Spinal cord (tissue), 10 donors: Measurements from ENCODE around the gene TRIM54. TPM values are rescaled to one million over a fixed set of nuclear protein-coding genes. Genes with fewer than 3 reads are reported as not detected.

Experiments used
- DNase-seq, 6 donors: peaks; one replicate each; pipeline versions ENCODE4 v3.0.0 to v3.0.0-alpha.2; 2013 to 2015; ENCODE audit warnings: low spot score in 6 of 6, low read depth in 4 of 6
- H3K27ac ChIP-seq: one replicate; pipeline ENCODE4 v1.5.1; 2013; ENCODE audit warnings: low read depth, low read length, control low read depth
- H3K27me3 ChIP-seq: one replicate; pipeline ENCODE4 v1.6.1; 2013; ENCODE audit warnings: low read length; ENCODE audit not compliant: control insufficient read depth, insufficient read depth
- H3K36me3 ChIP-seq: one replicate; pipeline ENCODE4 v1.6.1; 2013; ENCODE audit warnings: low read length; ENCODE audit not compliant: control insufficient read depth, insufficient read depth
- H3K4me1 ChIP-seq: one replicate; pipeline ENCODE4 v1.6.1; 2013; ENCODE audit warnings: low read length; ENCODE audit not compliant: control insufficient read depth, insufficient read depth
- H3K4me3 ChIP-seq: one replicate; pipeline ENCODE4 v1.5.1; 2013; ENCODE audit warnings: low read depth, low read length, control low read depth
- H3K9me3 ChIP-seq: one replicate; pipeline ENCODE4 v1.6.1; 2013; ENCODE audit warnings: low read length; ENCODE audit not compliant: control insufficient read depth, insufficient read depth
- WGBS: methylation state at CpG from one replicate; pipeline ENCODE4 v1.1.5; 2013; ENCODE audit warnings: missing lambda C conversion rate; ENCODE audit not compliant: insufficient coverage; 5-methylcytosine and 5-hydroxymethylcytosine counted together
- long read RNA-seq, 4 donors: transcript quantifications; one replicate each; lab custom pipeline, GENCODE V29; 2026
- polyA plus RNA-seq, 2 donors: library from polyadenylated mRNA; unstranded; fragments of 120-200 nt; gene quantifications; one replicate each; pipeline ENCODE4 v1.2.1, GENCODE V29; 2013; ENCODE audit not compliant: insufficient read length in 2 of 2
- total RNA-seq, 2 donors: library from RNA; depleted of rRNA in 1 of 2; stranded (reverse); fragments of 120-200 nt in 1 of 2; fragments of >200 nt in 1 of 2; gene quantifications; one replicate each; pipeline versions ENCODE4 v1.2.3 to v1.2.4, GENCODE V29; 2013 to 2014
- donor health status: healthy.

The TRIM54 gene, protein sequence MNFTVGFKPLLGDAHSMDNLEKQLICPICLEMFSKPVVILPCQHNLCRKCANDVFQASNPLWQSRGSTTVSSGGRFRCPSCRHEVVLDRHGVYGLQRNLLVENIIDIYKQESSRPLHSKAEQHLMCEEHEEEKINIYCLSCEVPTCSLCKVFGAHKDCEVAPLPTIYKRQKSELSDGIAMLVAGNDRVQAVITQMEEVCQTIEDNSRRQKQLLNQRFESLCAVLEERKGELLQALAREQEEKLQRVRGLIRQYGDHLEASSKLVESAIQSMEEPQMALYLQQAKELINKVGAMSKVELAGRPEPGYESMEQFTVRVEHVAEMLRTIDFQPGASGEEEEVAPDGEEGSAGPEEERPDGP
- total RNA-seq (under 1 TPM; 0.17 to 0.30 TPM), polyA plus RNA-seq (1 to 10 TPM; 1.3 to 1.6 TPM)
- long read RNA-seq, donor 1, result 0 reads
- long read RNA-seq, donor 2, result 0 reads
- long read RNA-seq, donor 3, result 0 reads
- long read RNA-seq, donor 4, result 0 reads

DNA sequence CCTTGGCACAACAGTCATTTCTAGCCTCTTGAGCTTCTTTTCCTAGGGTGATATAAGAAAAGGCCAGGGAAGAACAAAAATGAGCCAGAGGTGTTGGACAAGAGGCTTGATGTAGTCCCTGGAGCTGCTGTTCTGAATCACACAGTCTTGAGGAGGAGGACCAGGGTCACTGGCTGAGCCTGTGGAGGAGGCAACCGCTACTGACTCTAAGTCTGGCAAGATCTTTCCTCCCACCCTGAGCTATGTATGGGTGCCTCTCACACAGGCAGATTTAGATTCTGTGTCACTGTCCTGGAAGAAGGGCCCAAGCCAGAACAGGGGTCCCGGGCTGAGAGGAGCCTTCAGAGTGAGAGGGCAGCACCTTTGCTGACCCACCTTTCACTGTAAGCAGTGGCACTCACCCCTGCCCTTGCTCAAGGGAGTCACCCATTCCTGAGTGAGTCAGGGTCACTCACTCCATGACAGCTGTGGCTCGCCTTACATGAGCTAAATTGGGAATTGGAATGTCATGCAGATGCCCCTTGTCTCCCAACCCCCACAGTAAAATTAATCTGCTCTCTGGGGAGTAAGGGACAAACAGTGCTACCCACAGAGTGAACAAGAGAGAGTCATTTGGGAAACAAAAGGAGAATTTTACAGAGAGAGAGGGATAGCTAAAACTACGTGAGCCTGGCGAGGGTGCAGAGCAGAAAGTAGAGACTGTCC is at the start of gene TRIM54:
TSS of gene TRIM54 (plus strand) at position 575 of the 705 bp plus-strand sequence. CDS start 303 bp downstream, outside the sequence.
- H3K4me3 ChIP-seq, result no peak within 1 kb of the TSS

DNA sequence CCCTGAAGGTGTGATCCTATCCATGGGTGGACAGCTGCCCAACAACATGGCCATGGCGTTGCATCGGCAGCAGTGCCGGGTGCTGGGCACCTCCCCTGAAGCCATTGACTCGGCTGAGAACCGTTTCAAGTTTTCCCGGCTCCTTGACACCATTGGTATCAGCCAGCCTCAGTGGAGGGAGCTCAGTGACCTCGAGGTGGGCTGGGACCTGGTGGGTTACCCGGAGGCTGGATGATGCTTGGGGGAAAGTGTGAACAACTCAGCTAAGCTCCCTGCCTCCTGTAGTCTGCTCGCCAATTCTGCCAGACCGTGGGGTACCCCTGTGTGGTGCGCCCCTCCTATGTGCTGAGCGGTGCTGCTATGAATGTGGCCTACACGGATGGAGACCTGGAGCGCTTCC is 48.9 kb upstream of the TRIM54 start:
- H3K36me3 ChIP-seq, result peaks cover 97% of the 10 kb centered on the region
- H3K9me3 ChIP-seq, result no peaks in the 10 kb centered on the region
- DNase-seq, result no peak
- WGBS, result 95% methylated on average over 14 of the region's 14 CpGs
- no peaks in the 10 kb centered on the region for H3K4me1 ChIP-seq
- no peak overlapping the region for H3K4me3 ChIP-seq
- H3K27me3 ChIP-seq, result no peaks in the 10 kb centered on the region
- H3K27ac ChIP-seq, result no peak overlapping the region

More for the DNA sequence above, at the start of gene TRIM54:
- no peaks in the 10 kb centered on the region for H3K36me3 ChIP-seq
- no peaks in the 10 kb centered on the region for H3K9me3 ChIP-seq
- DNase-seq, result no peak
- peaks cover 16% of the 10 kb centered on the region for H3K27me3 ChIP-seq
- WGBS, result 55% methylated on average over 4 of the region's 5 CpGs
- peaks cover 8% of the 10 kb centered on the region for H3K4me1 ChIP-seq
- H3K27ac ChIP-seq, result no peak within 1 kb of the TSS

DNA sequence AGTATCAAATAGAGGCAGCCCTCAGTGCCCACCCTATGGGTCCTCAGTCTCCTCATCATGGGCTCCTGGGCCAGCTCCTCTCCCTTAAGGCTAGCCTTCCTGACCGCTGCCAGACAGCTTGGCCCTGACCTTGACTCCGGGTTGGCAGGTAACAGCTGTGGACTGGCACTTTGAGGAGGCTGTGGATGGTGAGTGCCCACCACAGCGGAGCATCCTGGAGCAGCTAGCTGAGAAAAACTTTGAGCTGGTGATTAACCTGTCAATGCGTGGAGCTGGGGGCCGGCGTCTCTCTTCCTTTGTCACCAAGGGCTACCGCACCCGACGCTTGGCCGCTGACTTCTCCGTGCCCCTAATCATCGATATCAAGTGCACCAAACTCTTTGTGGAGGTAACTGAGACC is 46.1 kb upstream of the TRIM54 start:
- no peaks in the 10 kb centered on the region for H3K4me1 ChIP-seq
- peaks cover 100% of the 10 kb centered on the region for H3K36me3 ChIP-seq
- no peak for DNase-seq
- no peak overlapping the region for H3K27ac ChIP-seq
- WGBS, result 98% methylated on average over 12 of the region's 12 CpGs
- H3K4me3 ChIP-seq, result no peak overlapping the region
- no peaks in the 10 kb centered on the region for H3K27me3 ChIP-seq
- H3K9me3 ChIP-seq, result no peaks in the 10 kb centered on the region

DNA sequence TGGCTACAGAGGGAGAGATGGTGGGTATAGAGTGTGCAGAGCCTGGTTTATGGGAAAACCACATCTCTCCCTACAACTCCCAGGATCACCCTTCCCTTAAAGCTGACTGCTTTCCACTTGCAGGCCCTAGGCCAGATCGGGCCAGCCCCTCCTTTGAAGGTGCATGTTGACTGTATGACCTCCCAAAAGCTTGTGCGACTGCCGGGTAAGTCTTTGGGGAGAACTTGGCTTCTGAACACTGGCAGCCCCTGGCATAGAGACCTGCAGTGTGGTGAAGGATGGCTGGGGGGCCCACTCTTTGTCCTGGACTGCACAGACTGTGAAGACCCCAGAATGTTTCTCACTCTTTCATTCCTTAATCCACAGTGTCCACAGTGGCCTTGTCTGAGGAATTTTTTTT is 45.6 kb upstream of the TRIM54 start:
- no peak for DNase-seq
- Histone ChIP-seq H3K9me3 (no peaks in the 10 kb centered on the region), H3K4me3 (no peak overlapping the region), H3K27ac (no peak overlapping the region), H3K27me3 (no peaks in the 10 kb centered on the region), H3K36me3 (peaks cover 100% of the 10 kb centered on the region), H3K4me1 (no peaks in the 10 kb centered on the region)
- no CpG with 5 or more reads among the region's 3 CpGs for WGBS

DNA sequence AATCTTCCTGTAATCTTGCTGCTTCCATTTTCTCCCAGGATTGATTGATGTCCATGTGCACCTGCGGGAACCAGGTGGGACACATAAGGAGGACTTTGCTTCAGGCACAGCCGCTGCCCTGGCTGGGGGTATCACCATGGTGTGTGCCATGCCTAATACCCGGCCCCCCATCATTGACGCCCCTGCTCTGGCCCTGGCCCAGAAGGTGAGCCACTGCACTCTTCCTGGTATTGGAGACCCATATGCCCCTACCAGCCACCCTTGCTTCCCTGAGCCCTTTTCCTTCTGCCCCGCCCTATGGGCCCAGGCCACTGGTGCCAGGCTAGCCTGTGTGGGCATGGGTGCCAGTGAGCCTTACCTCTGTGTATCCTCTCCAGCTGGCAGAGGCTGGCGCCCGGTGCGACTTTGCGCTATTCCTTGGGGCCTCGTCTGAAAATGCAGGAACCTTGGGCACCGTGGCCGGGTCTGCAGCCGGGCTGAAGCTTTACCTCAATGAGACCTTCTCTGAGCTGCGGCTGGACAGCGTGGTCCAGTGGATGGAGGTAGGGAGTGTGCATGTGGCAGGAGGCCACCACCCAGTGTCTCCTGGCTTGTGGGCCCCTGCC is 44.8 kb upstream of the TRIM54 start:
- no peak for DNase-seq
- Histone ChIP-seq H3K4me1 (no peaks in the 10 kb centered on the region), H3K9me3 (no peaks in the 10 kb centered on the region), H3K36me3 (peaks cover 100% of the 10 kb centered on the region), H3K27ac (no peak overlapping the region), H3K27me3 (no peaks in the 10 kb centered on the region), H3K4me3 (no peak overlapping the region)
- WGBS, result 98% methylated on average over 15 of the region's 15 CpGs

DNA sequence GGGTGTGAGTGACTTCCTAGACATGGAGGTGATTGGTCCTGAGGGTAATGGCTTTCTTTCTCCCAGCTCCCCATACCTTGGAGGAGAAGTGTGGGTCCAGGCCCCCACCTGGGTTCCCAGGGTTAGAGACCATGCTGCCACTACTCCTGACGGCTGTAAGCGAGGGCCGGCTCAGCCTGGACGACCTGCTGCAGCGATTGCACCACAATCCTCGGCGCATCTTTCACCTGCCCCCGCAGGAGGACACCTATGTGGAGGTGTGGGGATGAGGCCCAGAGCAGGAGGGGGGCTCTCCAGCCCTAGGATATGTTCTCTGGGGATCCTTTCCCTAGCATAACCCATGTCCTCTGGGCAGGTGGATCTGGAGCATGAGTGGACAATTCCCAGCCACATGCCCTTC is 43.3 kb upstream of the TRIM54 start:
- H3K9me3 ChIP-seq, result no peaks in the 10 kb centered on the region
- H3K4me3 ChIP-seq, result no peak overlapping the region
- 96% methylated on average over 8 of the region's 8 CpGs for WGBS
- no peaks in the 10 kb centered on the region for H3K27me3 ChIP-seq
- H3K27ac ChIP-seq, result no peak overlapping the region
- no peaks in the 10 kb centered on the region for H3K4me1 ChIP-seq
- H3K36me3 ChIP-seq, result peaks cover 100% of the 10 kb centered on the region
- DNase-seq, result no peak

DNA sequence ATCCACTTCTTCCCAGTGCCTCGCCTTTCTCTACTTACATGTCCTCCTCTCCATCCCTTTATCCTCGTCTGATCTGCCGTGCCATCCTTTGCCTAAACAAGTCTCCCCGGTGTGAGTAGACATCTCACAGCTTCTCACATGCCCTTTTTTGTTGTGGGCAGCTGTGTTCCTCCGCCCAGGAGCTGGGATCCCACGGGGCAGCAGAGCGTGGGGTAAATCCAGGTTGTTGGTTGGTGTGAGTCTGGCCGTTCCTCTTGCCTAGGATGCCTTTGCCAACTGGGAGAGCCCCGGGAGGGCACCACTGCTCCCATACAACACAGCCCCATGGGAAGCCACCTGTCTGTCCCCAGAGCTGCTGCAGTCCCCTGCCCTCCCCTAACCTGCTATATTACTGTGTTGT is 41.8 kb upstream of the TRIM54 start:
- H3K9me3 ChIP-seq, result no peaks in the 10 kb centered on the region
- no peak overlapping the region for H3K4me3 ChIP-seq
- DNase-seq, result no peak
- 100% methylated on average over 1 of the region's 9 CpGs for WGBS
- H3K27me3 ChIP-seq, result no peaks in the 10 kb centered on the region
- no peak overlapping the region for H3K27ac ChIP-seq
- H3K36me3 ChIP-seq, result peaks cover 86% of the 10 kb centered on the region
- no peaks in the 10 kb centered on the region for H3K4me1 ChIP-seq

DNA sequence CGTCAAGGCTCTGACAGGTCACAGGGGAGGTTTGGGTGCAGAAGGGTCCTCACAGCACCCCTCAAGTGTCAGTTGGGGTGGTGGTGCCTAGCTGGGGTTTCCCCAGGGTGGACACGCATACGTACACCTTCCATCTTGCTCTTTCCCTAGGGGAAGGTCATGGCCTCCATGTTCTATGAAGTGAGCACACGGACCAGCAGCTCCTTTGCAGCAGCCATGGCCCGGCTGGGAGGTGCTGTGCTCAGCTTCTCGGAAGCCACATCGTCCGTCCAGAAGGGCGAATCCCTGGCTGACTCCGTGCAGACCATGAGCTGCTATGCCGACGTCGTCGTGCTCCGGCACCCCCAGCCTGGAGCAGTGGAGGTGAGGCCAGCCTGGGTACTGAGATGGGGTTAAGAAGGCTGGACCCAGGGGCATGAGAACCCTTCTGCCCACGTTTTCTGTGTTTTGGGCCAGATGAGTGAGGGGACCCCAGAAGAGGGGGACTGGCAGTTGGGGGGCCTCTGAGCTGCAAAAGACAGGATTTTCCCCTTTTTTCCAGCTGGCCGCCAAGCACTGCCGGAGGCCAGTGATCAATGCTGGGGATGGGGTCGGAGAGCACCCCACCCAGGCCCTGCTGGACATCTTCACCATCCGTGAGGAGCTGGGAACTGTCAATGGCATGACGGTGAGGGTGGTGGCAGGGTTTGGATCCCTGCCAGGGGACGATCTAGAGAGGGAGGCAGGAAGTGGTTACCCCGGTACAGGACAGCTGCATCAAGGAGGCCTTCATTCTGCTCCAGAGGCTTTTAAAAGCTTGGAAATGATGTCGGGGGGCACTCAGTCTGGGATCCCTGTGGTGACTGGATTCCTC is 40.2 kb upstream of the TRIM54 start:
- peaks cover 70% of the 10 kb centered on the region for H3K36me3 ChIP-seq
- H3K4me1 ChIP-seq, result no peaks in the 10 kb centered on the region
- H3K27ac ChIP-seq, result no peak overlapping the region
- no peaks in the 10 kb centered on the region for H3K9me3 ChIP-seq
- WGBS, result 89% methylated on average over 24 of the region's 24 CpGs
- H3K4me3 ChIP-seq, result no peak overlapping the region
- no peak for DNase-seq
- no peaks in the 10 kb centered on the region for H3K27me3 ChIP-seq

DNA sequence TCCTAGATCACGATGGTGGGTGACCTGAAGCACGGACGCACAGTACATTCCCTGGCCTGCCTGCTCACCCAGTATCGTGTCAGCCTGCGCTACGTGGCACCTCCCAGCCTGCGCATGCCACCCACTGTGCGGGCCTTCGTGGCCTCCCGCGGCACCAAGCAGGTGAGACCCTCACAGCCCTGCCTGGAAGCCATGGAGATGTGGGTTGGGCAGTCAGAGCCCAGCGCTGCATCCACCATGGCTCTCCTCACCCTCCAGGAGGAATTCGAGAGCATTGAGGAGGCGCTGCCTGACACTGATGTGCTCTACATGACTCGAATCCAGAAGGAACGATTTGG is 39.6 kb upstream of the TRIM54 start:
- no peak for DNase-seq
- WGBS, result 96% methylated on average over 14 of the region's 16 CpGs
- no peak overlapping the region for H3K4me3 ChIP-seq
- H3K9me3 ChIP-seq, result no peaks in the 10 kb centered on the region
- no peaks in the 10 kb centered on the region for H3K27me3 ChIP-seq
- peaks cover 64% of the 10 kb centered on the region for H3K36me3 ChIP-seq
- no peak overlapping the region for H3K27ac ChIP-seq
- H3K4me1 ChIP-seq, result no peaks in the 10 kb centered on the region
